Endothelial cell of umbilical vein (primary cell): Measurements from ENCODE around the gene RIPK4. TPM values are rescaled to one million over a fixed set of nuclear protein-coding genes. Genes with fewer than 3 reads are reported as not detected.

Experiments
- BruUV-seq: library from RNA; stranded (reverse); fragments of 400-500 nt; replicated peaks from 2 replicates; lab custom pipeline; 2021; lab: Mats Ljungman, UMichigan
- CTCF ChIA-PET: fragments of 300-600, 350-600 bp; sonication (Branson Sonifier 250); formaldehyde crosslinking; loops from one replicate; lab custom pipeline; 2021; ENCODE audit warnings: antibody characterized with exemption, inconsistent platforms; lab: Charles Lee
- POLR2A ChIA-PET: fragments of 300-600, 350-600 bp; sonication (Branson Sonifier 250); formaldehyde crosslinking; loops from one replicate; lab custom pipeline; 2021; ENCODE audit warnings: antibody characterized with exemption, inconsistent platforms; lab: Charles Lee
- DNase-seq: peaks from one replicate; pipeline ENCODE4 v3.0.0-alpha.2; 2011; ENCODE audit warnings: low read depth, low spot score
- FAIRE-seq: peaks from 2 replicates; lab custom pipeline; 2011; peaks lifted over from hg19 to GRCh38; lab: Jason Lieb, UNC
- H2AFZ ChIP-seq: 2 replicates; pipeline ENCODE4 v1.6.0; 2012; ENCODE audit warnings: low read depth, low read length, control low read depth, inconsistent platforms
- H3K27ac ChIP-seq: 2 replicates; pipeline ENCODE4 v1.5.1; 2011; ENCODE audit warnings: low read depth, mild to moderate bottlenecking, control low read depth, low read length, moderate library complexity; ENCODE audit not compliant: insufficient read depth
- H3K27me3 ChIP-seq, 2 experiments: 2 replicates each; pipeline versions ENCODE4 v1.6.0 to v1.6.1; 2011; ENCODE audit warnings: low read length in 2 of 2, mixed read lengths in 1 of 2; ENCODE audit not compliant: control insufficient read depth in 2 of 2, insufficient read depth in 2 of 2
- H3K36me3 ChIP-seq, 2 experiments: 2 replicates in 1 of 2; 3 replicates in 1 of 2; pipeline ENCODE4 v1.5.1; 2011; ENCODE audit warnings: low read length in 2 of 2, mild to moderate bottlenecking in 1 of 2, moderate library complexity in 1 of 2; ENCODE audit not compliant: control insufficient read depth in 2 of 2, insufficient read depth in 2 of 2; ENCODE audit errors: extremely low read depth in 1 of 2
- H3K4me1 ChIP-seq: 3 replicates; pipeline ENCODE4 v1.5.1; 2011; ENCODE audit warnings: mild to moderate bottlenecking, low read length; ENCODE audit not compliant: control insufficient read depth, insufficient read depth; ENCODE audit errors: extremely low read depth
- H3K4me2 ChIP-seq: 2 replicates; pipeline ENCODE4 v1.6.1; 2011; ENCODE audit warnings: low read length, control low read depth, mixed read lengths; ENCODE audit not compliant: insufficient read depth
- H3K4me3 ChIP-seq, 3 experiments: fragments of 200-600 bp in 1 of 3; sonication (generic), shearing (Covaris generic) in 1 of 3; replicated peaks in 1 of 3; 2 replicates each; pipeline ENCODE4 v1.5.1; 2011 to 2016; ENCODE audit warnings: control low read depth in 3 of 3, low read length in 3 of 3, mild to moderate bottlenecking in 2 of 3, inconsistent platforms in 1 of 3, low read depth in 1 of 3, moderate library complexity in 1 of 3; ENCODE audit not compliant: insufficient read depth in 1 of 3
- H3K79me2 ChIP-seq: 2 replicates; pipeline ENCODE4 v1.6.0; 2012; ENCODE audit warnings: low read length, inconsistent platforms; ENCODE audit not compliant: control insufficient read depth, insufficient read depth
- H3K9ac ChIP-seq: replicated peaks from 2 replicates; pipeline ENCODE3; 2011; ENCODE audit warnings: low read length, control low read depth; ENCODE audit not compliant: insufficient read depth; ENCODE audit errors: extremely low read depth
- H3K9me1 ChIP-seq: replicated peaks from 3 replicates; pipeline ENCODE4 v1.6.0; 2011; ENCODE audit warnings: mild to moderate bottlenecking, low read length; ENCODE audit not compliant: control insufficient read depth, insufficient read depth; ENCODE audit errors: extremely low read depth
- H3K9me3 ChIP-seq: replicated peaks from 2 replicates; pipeline ENCODE4 v1.5.1; 2012; ENCODE audit warnings: low read length, inconsistent platforms; ENCODE audit not compliant: control insufficient read depth, insufficient read depth
- H4K20me1 ChIP-seq: replicated peaks from 2 replicates; pipeline ENCODE3; 2011; ENCODE audit warnings: mild to moderate bottlenecking, low read length; ENCODE audit not compliant: control insufficient read depth, insufficient read depth; ENCODE audit errors: extremely low read depth
- CTCF ChIP-seq, 2 donors: IDR thresholded peaks; 1 replicate in 1 of 2; 2 replicates in 1 of 2; pipeline ENCODE4 v1.5.1; 2011; ENCODE audit warnings: low read length in 2 of 2, mild to moderate bottlenecking in 2 of 2, moderate library complexity in 2 of 2, control low read depth in 1 of 2, inconsistent platforms in 1 of 2, low read depth in 1 of 2; ENCODE audit not compliant: insufficient read depth in 1 of 2; ENCODE audit errors: extremely low read depth in 1 of 2
- EZH2 ChIP-seq: IDR thresholded peaks from 2 replicates; pipeline ENCODE4 v1.6.1; 2012; ENCODE audit warnings: borderline replicate concordance, low read depth, mild to moderate bottlenecking, moderate library complexity, low read length, inconsistent platforms; ENCODE audit not compliant: severe bottlenecking
- FOS ChIP-seq: IDR thresholded peaks from 2 replicates; pipeline ENCODE4 v1.6.1; 2011; ENCODE audit warnings: mild to moderate bottlenecking, low read length, moderate library complexity, borderline replicate concordance; ENCODE audit not compliant: insufficient read depth
- GATA2 ChIP-seq: IDR thresholded peaks from 2 replicates; pipeline ENCODE4 v1.7.0; 2011; ENCODE audit warnings: low read depth, mild to moderate bottlenecking, moderate library complexity, mixed read lengths, low read length; ENCODE audit not compliant: insufficient read length, insufficient read depth
- JUN ChIP-seq: IDR thresholded peaks from 2 replicates; pipeline ENCODE4 v1.6.1; 2011; ENCODE audit warnings: borderline replicate concordance, low read depth; ENCODE audit not compliant: insufficient read length, insufficient read depth
- MAX ChIP-seq: IDR thresholded peaks from 2 replicates; pipeline ENCODE4 v1.6.1; 2011; ENCODE audit not compliant: insufficient read depth, insufficient read length
- MYC ChIP-seq: IDR thresholded peaks from one replicate; pipeline ENCODE4 v1.6.1; 2011; ENCODE audit warnings: mild to moderate bottlenecking, low read depth, low read length
- POLR2A ChIP-seq: IDR thresholded peaks from 2 replicates; pipeline ENCODE4 v1.6.1; 2012; ENCODE audit warnings: low read depth, mild to moderate bottlenecking, control low read depth, low read length
- POLR2AphosphoS5 ChIP-seq: IDR thresholded peaks from 2 replicates; pipeline ENCODE4 v1.6.1; 2012; ENCODE audit warnings: low read depth, mild to moderate bottlenecking, control low read depth, low read length, moderate library complexity; ENCODE audit not compliant: insufficient read depth
- dilution Hi-C: fragments of 300-500 bp; cut with MboI; formaldehyde crosslinking; loops from one replicate; pipeline ENCODE4 v1.15.0; 2019; ENCODE audit warnings: low sequenced_read_pairs; ENCODE audit not compliant: extremely low pct_ligation_motif_present
- intact Hi-C: fragments of 100-400 bp; cut with micrococcal nuclease; formaldehyde crosslinking; loops from one replicate; pipeline ENCODE4 v1.10.0; 2022
- polyA plus RNA-seq, 4 experiments: library from polyadenylated mRNA; depleted of rRNA in 3 of 4; stranded (reverse) in 3 of 4; unstranded in 1 of 4; fragments of >200 nt; gene quantifications; 2 replicates each; pipeline versions ENCODE4 v1.2.1 to v1.2.3, GENCODE V29; 2011 to 2012; ENCODE audit warnings: missing spikeins in 1 of 4
- total RNA-seq: library from RNA; stranded (reverse); gene quantifications from 2 replicates; pipeline ENCODE4 v1.2.3, GENCODE V29; 2021

The RIPK4 gene
- total and polyA plus RNA-seq, 2 donors (not counting 3 experiments of a cell fraction or from before 2014, with no cell fraction given): not detected

- no peak overlapping the region for H3K9ac ChIP-seq
- no peaks in the 10 kb centered on the region for H4K20me1 ChIP-seq
- no peaks in the 10 kb centered on the region for H3K9me3 ChIP-seq
- ChIA-PET POLR2A (no interaction called here), CTCF (no interaction called here)
- FAIRE-seq (no peak), DNase-seq (no peak)
- no TSS peak for BruUV-seq
- intact Hi-C loops: no loop called here
- no peaks in the 10 kb centered on the region for H3K4me1 ChIP-seq
- H3K4me3 ChIP-seq: no peak overlapping the region
- H3K9me1 ChIP-seq: no peaks in the 10 kb centered on the region
- dilution Hi-C loops: no loop called here
- H2AFZ ChIP-seq: no peak overlapping the region
- H3K27me3 ChIP-seq: peaks cover 13 to 15% of the 10 kb centered on the region in 2 experiments
- H3K79me2 ChIP-seq: no peaks in the 10 kb centered on the region
- H3K27ac ChIP-seq: no peak overlapping the region
- H3K36me3 ChIP-seq: no peaks in the 10 kb centered on the region
- no peak overlapping the region for H3K4me2 ChIP-seq
- no peak for TF ChIP-seq POLR2A
- TF ChIP-seq POLR2AphosphoS5: no peak
- TF ChIP-seq FOS: no peak
- TF ChIP-seq MYC: no peak
- TF ChIP-seq MAX: no peak
- TF ChIP-seq GATA2: no peak
- no peak for TF ChIP-seq JUN
- no peak for TF ChIP-seq CTCF (IDR thresholded peaks at IDR 0.05; ENCODE audit: extremely low read depth in 1 of 2, insufficient read depth in 1 of 2, low read depth in 1 of 2, low read length in 2 of 2)
- no peak for TF ChIP-seq EZH2
These were observed 55.3 kb downstream of the RIPK4 start for GRCh38 chr21:41711416-41712007.
